Hepatocyte (in vitro differentiated cells): ENCODE measurements around the gene LHFPL4. TPM values are rescaled to one million over a fixed set of nuclear protein-coding genes. Genes with fewer than 3 reads are reported as not detected.

Experiments used
- DNase-seq: peaks from one replicate; pipeline ENCODE4 v3.0.0-alpha.2; 2016; ENCODE audit warnings: low spot score
- H2AFZ ChIP-seq: fragments of 200-600 bp; sonication (generic); 2 replicates; pipeline ENCODE4 v1.6.0; 2016; ENCODE audit warnings: antibody characterized with exemption, mild to moderate bottlenecking
- H3K27ac ChIP-seq: fragments of 200-600 bp; sonication (generic); 2 replicates; pipeline ENCODE4 v1.5.1; 2016; ENCODE audit warnings: mild to moderate bottlenecking
- H3K27me3 ChIP-seq: fragments of 200-600 bp; sonication (generic); 2 replicates; pipeline ENCODE4 v1.6.1; 2016
- H3K36me3 ChIP-seq: fragments of 200-600 bp; sonication (generic); replicated peaks from 2 replicates; pipeline ENCODE4 v1.5.1; 2016; ENCODE audit warnings: low read depth; ENCODE audit not compliant: insufficient read depth
- H3K4me1 ChIP-seq: fragments of 200-600 bp; sonication (generic); 2 replicates; pipeline ENCODE4 v1.5.1; 2016; ENCODE audit warnings: mild to moderate bottlenecking, moderate library complexity; ENCODE audit not compliant: insufficient read depth
- H3K4me2 ChIP-seq: fragments of 200-600 bp; sonication (generic); 2 replicates; pipeline ENCODE4 v1.6.0; 2016
- H3K4me3 ChIP-seq: fragments of 200-600 bp; sonication (generic); 2 replicates; pipeline ENCODE4 v1.5.1; 2016; ENCODE audit warnings: mild to moderate bottlenecking
- H3K79me2 ChIP-seq: fragments of 200-600 bp; sonication (generic); 2 replicates; pipeline ENCODE4 v1.6.0; 2017; ENCODE audit warnings: mild to moderate bottlenecking
- H3K9me2 ChIP-seq: fragments of 200-600 bp; sonication (generic); replicated peaks from 2 replicates; pipeline ENCODE4 v1.6.0; 2017; ENCODE audit warnings: mild to moderate bottlenecking; ENCODE audit not compliant: insufficient read depth
- H3K9me3 ChIP-seq: fragments of 200-600 bp; sonication (generic); 2 replicates; pipeline ENCODE4 v1.5.1; 2016; ENCODE audit warnings: low read depth, mild to moderate bottlenecking
- H4K20me1 ChIP-seq: fragments of 200-600 bp; sonication (generic); 2 replicates; pipeline ENCODE4 v1.6.0; 2016; ENCODE audit warnings: mild to moderate bottlenecking; ENCODE audit not compliant: insufficient read depth, poor library complexity, severe bottlenecking
- CTCF ChIP-seq: fragments of 200-600 bp; sonication (generic); IDR thresholded peaks from 2 replicates; pipeline ENCODE4 v1.5.1; 2016; ENCODE audit warnings: antibody characterized with exemption, mild to moderate bottlenecking; ENCODE audit not compliant: poor library complexity
- EZH2 ChIP-seq: fragments of 200-600 bp; sonication (generic); IDR thresholded peaks from 2 replicates; pipeline ENCODE4 v1.6.1; 2016; ENCODE audit warnings: antibody characterized with exemption, mild to moderate bottlenecking, borderline replicate concordance
- EZH2phosphoT487 ChIP-seq: fragments of 200-600 bp; sonication (generic); IDR thresholded peaks from one replicate; pipeline ENCODE4 v1.6.1; 2018; ENCODE audit warnings: antibody characterized with exemption, mild to moderate bottlenecking, low read depth, moderate library complexity; ENCODE audit not compliant: unreplicated experiment, severe bottlenecking
- WGBS: methylation state at CpG from one replicate; pipeline ENCODE4 v1.1.6; 2016; ENCODE audit warnings: low lambda C conversion rate; ENCODE audit errors: missing lambda C conversion rate; 5-methylcytosine and 5-hydroxymethylcytosine counted together
- polyA plus RNA-seq: library from polyadenylated mRNA; unstranded; fragments of >200 nt; fragmentation: Nextera tagmentation; extraction: Ambion mirVana; gene quantifications from 2 replicates; pipeline ENCODE4 v1.2.1, GENCODE V29; 2016
- total RNA-seq: library from RNA; depleted of rRNA; stranded (reverse); fragments of >200 nt; gene quantifications from 2 replicates; pipeline ENCODE4 v1.2.3, GENCODE V29; 2014

Gene LHFPL4
- total and polyA plus RNA-seq, 2 experiments from 2014 or later: 0.34 TPM; not detected in 1

GRCh38 chr3:9474482-9474881 lies 79.1 kb downstream of the LHFPL4 start:
- Histone ChIP-seq H3K36me3 (peaks cover 7% of the 10 kb centered on the region), H2AFZ (no peak overlapping the region), H3K9me2 (no peaks in the 10 kb centered on the region), H3K27ac (no peak overlapping the region), H4K20me1 (peaks cover 24% of the 10 kb centered on the region), H3K79me2 (peaks cover 16% of the 10 kb centered on the region), H3K4me3 (no peak overlapping the region), H3K4me1 (no peaks in the 10 kb centered on the region), H3K4me2 (no peak overlapping the region), H3K9me3 (no peaks in the 10 kb centered on the region), H3K27me3 (no peaks in the 10 kb centered on the region)
- no peak for DNase-seq
- TF ChIP-seq EZH2phosphoT487 (no peak), CTCF (no peak), EZH2 (no peak)
- WGBS: 98% methylated on average over 6 of the region's 6 CpGs

GRCh38 chr3:9473496-9474065 lies 80.0 kb downstream of the LHFPL4 start:
- Histone ChIP-seq H3K4me2 (no peak overlapping the region), H3K4me1 (no peaks in the 10 kb centered on the region), H3K79me2 (peaks cover 22% of the 10 kb centered on the region), H3K27ac (no peak overlapping the region), H2AFZ (no peak overlapping the region), H3K9me2 (no peaks in the 10 kb centered on the region), H3K9me3 (no peaks in the 10 kb centered on the region), H4K20me1 (peaks cover 23% of the 10 kb centered on the region), H3K4me3 (no peak overlapping the region), H3K27me3 (no peaks in the 10 kb centered on the region), H3K36me3 (peaks cover 7% of the 10 kb centered on the region)
- TF ChIP-seq EZH2: no peak
- TF ChIP-seq CTCF: no peak
- no peak for TF ChIP-seq EZH2phosphoT487
- DNase-seq: no peak

GRCh38 chr3:9469986-9470385 lies 83.6 kb downstream of the LHFPL4 start:
- H3K4me3 ChIP-seq: no peak overlapping the region
- H3K79me2 ChIP-seq: peaks cover 42% of the 10 kb centered on the region
- peaks cover 31% of the 10 kb centered on the region for H4K20me1 ChIP-seq
- H3K9me2 ChIP-seq: no peaks in the 10 kb centered on the region
- no peak for DNase-seq
- no peaks in the 10 kb centered on the region for H3K4me1 ChIP-seq
- H3K27ac ChIP-seq: no peak overlapping the region
- TF ChIP-seq CTCF (no peak), EZH2 (no peak), EZH2phosphoT487 (no peak)
- no peak overlapping the region for H2AFZ ChIP-seq
- H3K36me3 ChIP-seq: peaks cover 7% of the 10 kb centered on the region
- H3K4me2 ChIP-seq: no peak overlapping the region
- H3K9me3 ChIP-seq: no peaks in the 10 kb centered on the region
- H3K27me3 ChIP-seq: no peaks in the 10 kb centered on the region
- 91% methylated on average over 3 of the region's 3 CpGs for WGBS
